Lung microvascular endothelial cell (primary cell): Measurements from ENCODE around the gene CTDSP1. TPM values are rescaled to one million over a fixed set of nuclear protein-coding genes. Genes with fewer than 3 reads are reported as not detected.
A peak's percentile ranks its signal among the peaks of the same experiment; 100 is the strongest.

ENCODE experiments used
- DNase-seq, 2 donors: peaks; one replicate each; pipeline versions ENCODE4 v3.0.0 to v3.0.0-alpha.2; 2010; ENCODE audit warnings: low read depth in 2 of 2
- total RNA-seq: library from RNA; depleted of rRNA; stranded (reverse); fragments of >200 nt; gene quantifications from 2 replicates; pipeline ENCODE4 v1.2.1, GENCODE V29; 2014

CTDSP1 gene
- total RNA-seq, 1 donor from 2014 or later, result 78.4 TPM

GRCh38 chr2:218383892-218384519 lies 15.7 kb upstream of the CTDSP1 start:
- DNase-seq, result no peak

- DNase-seq, result no peak
Observed at GRCh38 chr2:218384975-218385374, 14.7 kb upstream of the CTDSP1 start.

GRCh38 chr2:218386505-218387368 lies 12.9 kb upstream of the CTDSP1 start:
- no peak for DNase-seq

GRCh38 chr2:218387369-218388194 lies 12.1 kb upstream of the CTDSP1 start:
- peak; percentile 63 to 75 for DNase-seq

GRCh38 chr2:218389333-218390150 lies 10.1 kb upstream of the CTDSP1 start:
- no peak for DNase-seq

- no peak for DNase-seq
Observed at GRCh38 chr2:218391202-218391601, 8.5 kb upstream of the CTDSP1 start.

GRCh38 chr2:218392459-218392858 lies 7.2 kb upstream of the CTDSP1 start:
- DNase-seq, result no peak

GRCh38 chr2:218392891-218393462 lies 6.7 kb upstream of the CTDSP1 start:
- DNase-seq, result no peak

GRCh38 chr2:218393750-218394290 lies 5.8 kb upstream of the CTDSP1 start:
- no peak for DNase-seq

- no peak for DNase-seq
Observed at GRCh38 chr2:218394298-218395089, 5.2 kb upstream of the CTDSP1 start.

GRCh38 chr2:218395090-218395444 lies 4.6 kb upstream of the CTDSP1 start:
- DNase-seq, result no peak

GRCh38 chr2:218395456-218395825 lies 4.2 kb upstream of the CTDSP1 start:
- DNase-seq, result no peak

GRCh38 chr2:218395826-218396687 lies 3.6 kb upstream of the CTDSP1 start:
- DNase-seq, result peak; percentile 97

- DNase-seq, result peak; percentile 57 to 62
Observed at GRCh38 chr2:218396688-218397462, 2.8 kb upstream of the CTDSP1 start.

- no peak for DNase-seq
Observed at GRCh38 chr2:218397463-218397819, 2.2 kb upstream of the CTDSP1 start.

- DNase-seq, result peak; percentile 59 to 63
Observed at GRCh38 chr2:218397820-218398436, 1.7 kb upstream of the CTDSP1 start.
